OCI-M1 (cell line): ENCODE data around the gene NEK6.

Experiments
- DNase-seq: peaks from one replicate; lab custom pipeline; 2025; lab: John Stamatoyannopoulos, UW

Gene NEK6

DNA sequence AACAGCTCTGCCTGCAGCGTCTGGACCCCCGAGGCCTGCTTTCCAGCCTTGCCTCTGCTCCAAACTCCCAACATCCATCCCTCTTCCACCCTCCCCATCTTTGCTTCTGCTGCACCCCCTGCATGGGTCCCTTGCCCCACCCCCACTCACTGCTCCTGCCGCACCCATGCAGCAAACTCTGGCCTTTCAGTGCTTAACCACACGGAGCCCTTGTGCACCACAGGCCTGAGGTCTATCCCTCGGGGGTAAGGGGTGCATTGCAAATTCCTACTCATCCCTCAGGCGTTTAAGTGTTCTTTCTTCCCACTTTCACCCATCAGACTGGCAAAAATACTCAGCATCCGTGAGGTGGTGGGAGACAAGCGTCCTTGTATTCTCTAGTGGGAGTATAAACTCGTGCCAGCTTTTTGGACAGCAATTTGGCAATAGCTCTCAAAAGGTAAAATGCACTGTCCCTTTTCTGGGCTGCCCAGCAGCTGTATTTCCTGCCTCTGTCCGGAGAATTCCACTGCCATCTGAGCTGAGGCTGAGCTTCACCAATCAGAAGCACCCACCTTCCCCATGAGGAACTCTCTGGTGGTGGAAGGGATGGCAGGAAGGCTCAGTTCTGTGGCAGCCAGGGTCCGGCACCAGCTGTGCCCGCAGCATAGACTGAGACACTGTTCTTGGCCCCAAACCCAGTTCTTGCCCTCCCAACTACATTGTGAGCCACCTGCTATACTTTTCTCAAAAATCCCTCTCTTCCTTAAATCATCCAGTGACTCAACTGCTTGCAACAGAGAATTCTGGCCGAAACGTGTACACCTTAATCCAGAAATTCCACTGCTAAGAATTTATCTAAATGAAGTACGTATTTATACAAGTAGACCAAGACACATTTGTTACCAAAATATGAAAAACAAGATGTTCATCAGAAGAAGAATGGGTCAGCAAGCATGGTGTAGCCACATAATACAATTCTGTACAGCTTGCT, 142.5 kb downstream of the NEK6 start:
- DNase-seq: no peak
